ENCODE results near the gene PRR19. TPM values are rescaled to one million over a fixed set of nuclear protein-coding genes. Genes with fewer than 3 reads are reported as not detected.

Gene PRR19
- total and polyA plus RNA-seq, 2 donors (not counting 1 experiment from before 2014, with no cell fraction given), result 0.39 to 0.54 TPM

DNA sequence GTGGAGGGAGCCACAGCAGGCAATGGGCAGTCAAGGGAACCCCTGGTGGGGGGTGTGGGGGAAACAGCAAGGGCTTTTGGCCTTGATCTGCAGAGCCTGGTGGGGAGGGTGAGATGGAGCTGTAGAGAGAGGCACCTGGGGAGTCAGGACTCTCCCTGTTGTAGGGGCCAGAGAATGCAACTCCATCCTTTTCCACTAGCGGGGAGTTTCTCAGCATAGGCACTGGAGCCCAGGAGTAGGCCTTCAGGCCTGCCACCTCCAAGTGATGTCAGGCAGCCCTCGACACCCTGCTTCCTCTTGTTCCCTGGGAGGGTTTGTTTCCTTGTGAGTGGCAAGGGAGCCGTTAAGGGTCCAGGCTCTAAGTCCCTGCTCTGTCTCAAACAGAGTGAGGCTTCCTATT lies 48.5 kb downstream of the PRR19 start:
- Histone ChIP-seq H3K4me2 (replicated peaks; ENCODE audit: low read depth, low read length, poor library complexity, severe bottlenecking) (no peak overlapping the region), H3K9me3 (ENCODE audit: control extremely low read depth in 1 of 3, control insufficient read depth in 2 of 3, insufficient read depth in 1 of 3, low read length in 2 of 3) (no peaks in the 10 kb centered on the region), H3K4me1 (ENCODE audit: control insufficient read depth in 2 of 2, insufficient read depth in 2 of 2, low read length in 2 of 2) (peaks cover 0 to 16% of the 10 kb centered on the region in 2 donors), H3K27me3 (replicated peaks in 1 of 4; ENCODE audit: control extremely low read depth in 1 of 4, control insufficient read depth in 3 of 4, insufficient read depth in 4 of 4, low read length in 3 of 4) (no peaks in the 10 kb centered on the region), H3K4me3 (ENCODE audit: control extremely low read depth in 1 of 5, extremely low read depth in 1 of 5, insufficient read depth in 1 of 5, low read depth in 2 of 5, low read length in 4 of 5) (no peak overlapping the region), H2AFZ (ENCODE audit: insufficient read depth, low read depth, low read length, poor library complexity, severe bottlenecking) (no peak overlapping the region), H3K27ac (ENCODE audit: low read length in 2 of 2) (no peak overlapping the region), H3K79me2 (ENCODE audit: control insufficient read depth, insufficient read depth, low read length) (no peaks in the 10 kb centered on the region), H3K36me3 (replicated peaks in 1 of 2; ENCODE audit: control extremely low read depth in 1 of 2, control insufficient read depth in 1 of 2, extremely low read depth in 1 of 2, insufficient read depth in 2 of 2, low read length in 1 of 2) (peaks cover 0 to 10% of the 10 kb centered on the region in 2 experiments), H4K20me1 (ENCODE audit: control insufficient read depth, insufficient read depth, low read length, poor library complexity, severe bottlenecking) (no peaks in the 10 kb centered on the region), H3K9ac (ENCODE audit: low read length) (no peak overlapping the region)
- DNase-seq, result no peak
- intact Hi-C loops (cut with micrococcal nuclease), result no loop called here
- WGBS (ENCODE audit: insufficient coverage), result 100% methylated on average over 1 of the region's 3 CpGs
- POLR2A ChIA-PET, result no interaction called here
- H3K9me3 Mint-ChIP-seq (ENCODE audit: insufficient read depth), result no peaks in the 10 kb centered on the region
- H3K4me3 Mint-ChIP-seq, result no peak overlapping the region
- CTCF ChIA-PET, result no interaction called here
- no peaks in the 10 kb centered on the region for H3K27me3 Mint-ChIP-seq
- H3K27ac Mint-ChIP-seq, result no peak overlapping the region
- ATAC-seq (ENCODE audit: low read depth), result no peak
- TF ChIP-seq EZH2 (IDR thresholded peaks at IDR 0.05; ENCODE audit: borderline replicate concordance, insufficient read depth, low read depth, low read length, poor library complexity, severe bottlenecking), result no peak
- TF ChIP-seq, protein P1, sequence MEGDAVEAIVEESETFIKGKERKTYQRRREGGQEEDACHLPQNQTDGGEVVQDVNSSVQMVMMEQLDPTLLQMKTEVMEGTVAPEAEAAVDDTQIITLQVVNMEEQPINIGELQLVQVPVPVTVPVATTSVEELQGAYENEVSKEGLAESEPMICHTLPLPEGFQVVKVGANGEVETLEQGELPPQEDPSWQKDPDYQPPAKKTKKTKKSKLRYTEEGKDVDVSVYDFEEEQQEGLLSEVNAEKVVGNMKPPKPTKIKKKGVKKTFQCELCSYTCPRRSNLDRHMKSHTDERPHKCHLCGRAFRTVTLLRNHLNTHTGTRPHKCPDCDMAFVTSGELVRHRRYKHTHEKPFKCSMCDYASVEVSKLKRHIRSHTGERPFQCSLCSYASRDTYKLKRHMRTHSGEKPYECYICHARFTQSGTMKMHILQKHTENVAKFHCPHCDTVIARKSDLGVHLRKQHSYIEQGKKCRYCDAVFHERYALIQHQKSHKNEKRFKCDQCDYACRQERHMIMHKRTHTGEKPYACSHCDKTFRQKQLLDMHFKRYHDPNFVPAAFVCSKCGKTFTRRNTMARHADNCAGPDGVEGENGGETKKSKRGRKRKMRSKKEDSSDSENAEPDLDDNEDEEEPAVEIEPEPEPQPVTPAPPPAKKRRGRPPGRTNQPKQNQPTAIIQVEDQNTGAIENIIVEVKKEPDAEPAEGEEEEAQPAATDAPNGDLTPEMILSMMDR (IDR thresholded peaks at IDR 0.05), result no peak
- H3K4me1 Mint-ChIP-seq, result peaks cover 3% of the 10 kb centered on the region

DNA sequence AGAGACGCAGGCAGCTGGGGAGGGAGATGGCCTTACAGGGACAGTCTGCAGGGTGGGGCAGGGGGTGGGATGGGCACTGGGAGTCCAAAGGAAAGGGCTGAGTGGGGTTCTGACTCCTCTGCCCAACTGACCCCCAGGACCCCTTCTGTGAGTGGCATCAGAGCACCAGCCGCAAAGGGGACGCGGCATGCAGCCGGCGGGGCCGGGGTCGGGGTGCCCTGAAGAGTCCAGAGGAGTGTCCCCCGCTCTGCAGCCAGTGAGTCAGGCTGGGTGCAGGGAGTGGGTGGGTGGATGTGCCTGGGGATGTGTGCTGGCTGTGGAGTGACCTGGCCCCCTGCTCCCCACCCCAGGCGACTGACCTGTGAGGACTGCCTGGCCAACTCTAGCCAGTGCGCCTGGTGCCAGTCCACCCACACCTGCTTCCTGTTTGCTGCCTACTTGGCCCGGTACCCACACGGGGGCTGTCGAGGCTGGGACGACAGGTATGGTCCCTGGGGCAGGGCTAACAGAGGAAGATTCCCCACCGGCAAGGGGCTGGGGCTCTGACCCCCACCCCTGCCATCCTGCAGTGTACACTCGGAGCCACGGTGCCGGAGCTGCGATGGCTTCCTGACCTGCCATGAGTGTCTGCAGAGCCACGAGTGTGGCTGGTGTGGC lies 49.3 kb downstream of the PRR19 start:
- H3K27me3 ChIP-seq (replicated peaks in 1 of 4; ENCODE audit: control extremely low read depth in 1 of 4, control insufficient read depth in 3 of 4, insufficient read depth in 4 of 4, low read length in 3 of 4), result no peaks in the 10 kb centered on the region
- H2AFZ ChIP-seq (ENCODE audit: insufficient read depth, low read depth, low read length, poor library complexity, severe bottlenecking), result no peak overlapping the region
- Mint-ChIP-seq H3K4me3 (no peak overlapping the region), H3K9me3 (ENCODE audit: insufficient read depth) (no peaks in the 10 kb centered on the region), H3K27ac (no peak overlapping the region), H3K27me3 (no peaks in the 10 kb centered on the region), H3K4me1 (peaks cover 3% of the 10 kb centered on the region)
- no peaks in the 10 kb centered on the region for H4K20me1 ChIP-seq (ENCODE audit: control insufficient read depth, insufficient read depth, low read length, poor library complexity, severe bottlenecking)
- ATAC-seq (ENCODE audit: low read depth) (no peak), DNase-seq (no peak)
- CTCF ChIA-PET, result no interaction called here
- H3K9ac ChIP-seq (ENCODE audit: low read length), result no peak overlapping the region
- H3K4me1 ChIP-seq (ENCODE audit: control insufficient read depth in 2 of 2, insufficient read depth in 2 of 2, low read length in 2 of 2), result peaks cover 0 to 16% of the 10 kb centered on the region in 2 donors
- H3K4me2 ChIP-seq (replicated peaks; ENCODE audit: low read depth, low read length, poor library complexity, severe bottlenecking), result no peak overlapping the region
- 88% methylated on average over 16 of the region's 21 CpGs for WGBS (ENCODE audit: insufficient coverage)
- no peak for TF ChIP-seq EZH2 (IDR thresholded peaks at IDR 0.05; ENCODE audit: borderline replicate concordance, insufficient read depth, low read depth, low read length, poor library complexity, severe bottlenecking)
- TF ChIP-seq, protein P1 (IDR thresholded peaks at IDR 0.05), result no peak
- no peaks in the 10 kb centered on the region for H3K79me2 ChIP-seq (ENCODE audit: control insufficient read depth, insufficient read depth, low read length)
- no peak overlapping the region for H3K27ac ChIP-seq (ENCODE audit: low read length in 2 of 2)
- intact Hi-C loops (cut with micrococcal nuclease), result no loop called here
- no peaks in the 10 kb centered on the region for H3K9me3 ChIP-seq (ENCODE audit: control extremely low read depth in 1 of 3, control insufficient read depth in 2 of 3, insufficient read depth in 1 of 3, low read length in 2 of 3)
- peaks cover 0 to 7% of the 10 kb centered on the region in 2 experiments for H3K36me3 ChIP-seq (replicated peaks in 1 of 2; ENCODE audit: control extremely low read depth in 1 of 2, control insufficient read depth in 1 of 2, extremely low read depth in 1 of 2, insufficient read depth in 2 of 2, low read length in 1 of 2)
- POLR2A ChIA-PET, result no interaction called here
- no peak overlapping the region for H3K4me3 ChIP-seq (ENCODE audit: control extremely low read depth in 1 of 5, extremely low read depth in 1 of 5, insufficient read depth in 1 of 5, low read depth in 2 of 5, low read length in 4 of 5)

All from B cell (primary cell).